ENCODE results near the gene COLQ.

GRCh38 chr3:15434756-15435155 lies 86.8 kb downstream of the COLQ start:
- no peak for TF ChIP-seq CTCF (IDR thresholded peaks at IDR 0.05 in 8 of 11, conservative IDR thresholded peaks at IDR 0.05 in 3 of 11)
- no peak for TF ChIP-seq POLR2A (IDR thresholded peaks at IDR 0.05)

Data from spleen (tissue), 7 donors.